Smooth muscle cell of the brain vasculature (primary cell): ENCODE measurements around the gene C1orf35.

Experiments used
- DNase-seq: peaks from one replicate; pipeline ENCODE4 v3.0.0-alpha.2; 2012; ENCODE audit warnings: low read depth, low spot score

Gene C1orf35

DNA sequence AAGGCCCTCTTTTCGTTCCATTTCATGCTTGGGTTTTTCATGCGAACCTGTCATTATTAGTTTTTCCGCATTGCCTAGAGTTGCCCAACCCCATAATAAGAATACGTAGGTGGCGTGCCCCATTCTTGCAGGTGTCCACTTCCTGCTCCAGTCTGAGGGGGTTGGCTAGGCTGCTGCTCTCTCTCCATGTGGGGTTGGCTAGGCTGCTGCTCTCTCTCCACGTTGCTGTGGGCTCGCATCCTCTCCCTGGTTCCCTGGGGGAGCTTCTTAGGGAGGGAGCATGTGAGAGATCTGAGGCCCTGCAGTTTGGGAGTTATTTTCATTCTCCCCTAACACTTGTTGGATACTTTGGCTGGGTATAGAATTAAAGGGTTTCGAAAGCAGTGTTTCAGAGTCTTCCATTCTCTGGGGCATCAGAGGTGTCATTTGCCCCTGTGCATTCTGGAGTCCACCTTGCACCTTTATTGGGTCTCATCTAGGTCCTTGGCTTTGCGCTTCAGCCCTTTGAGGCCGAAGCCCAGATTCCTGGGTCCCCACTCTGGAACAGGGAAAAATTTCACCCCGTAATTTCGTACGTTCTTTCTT, 8.6 kb downstream of the C1orf35 start:
- no peak for DNase-seq

DNA sequence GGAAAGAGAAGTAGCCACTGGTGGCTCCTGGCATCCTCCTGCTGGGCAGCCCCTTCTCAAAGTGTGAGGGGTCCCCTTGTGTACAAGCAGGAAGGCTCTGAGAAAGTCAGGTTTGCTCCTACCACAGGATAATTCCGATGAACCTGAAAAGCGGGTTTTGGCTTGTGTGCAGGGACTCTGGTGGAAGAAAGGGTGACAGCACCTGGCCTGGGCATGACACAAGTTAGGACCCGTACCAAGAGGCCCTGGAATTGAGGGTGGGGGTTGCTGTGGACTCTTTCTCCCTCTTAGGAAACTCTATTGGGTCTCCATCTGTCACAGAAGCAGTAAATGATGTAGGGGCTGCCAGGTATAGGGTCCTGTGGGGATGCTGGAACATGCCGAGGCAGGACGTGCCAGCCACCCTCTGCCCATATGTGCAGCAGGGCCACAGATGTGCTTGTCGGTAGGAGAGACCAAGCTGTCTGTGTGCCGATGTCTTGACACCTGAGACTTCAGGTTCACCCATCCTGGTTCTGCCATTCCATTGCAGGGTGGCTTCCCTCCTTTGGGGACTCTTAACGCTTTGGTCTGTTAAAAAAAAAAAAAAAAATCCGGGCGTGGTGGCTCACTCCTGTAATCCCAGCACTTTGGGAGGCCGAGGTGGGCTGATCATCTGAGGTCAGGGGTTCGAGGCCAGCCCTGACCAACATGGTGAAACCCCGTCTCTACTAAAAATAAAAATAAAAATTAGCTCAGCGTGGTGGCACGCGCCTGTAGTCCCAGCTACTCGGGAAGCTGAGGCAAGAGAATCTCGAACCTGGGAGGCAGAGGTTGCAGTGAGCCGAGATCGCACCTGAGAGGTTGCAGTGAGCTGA, 9.8 kb downstream of the C1orf35 start:
- no peak for DNase-seq

DNA sequence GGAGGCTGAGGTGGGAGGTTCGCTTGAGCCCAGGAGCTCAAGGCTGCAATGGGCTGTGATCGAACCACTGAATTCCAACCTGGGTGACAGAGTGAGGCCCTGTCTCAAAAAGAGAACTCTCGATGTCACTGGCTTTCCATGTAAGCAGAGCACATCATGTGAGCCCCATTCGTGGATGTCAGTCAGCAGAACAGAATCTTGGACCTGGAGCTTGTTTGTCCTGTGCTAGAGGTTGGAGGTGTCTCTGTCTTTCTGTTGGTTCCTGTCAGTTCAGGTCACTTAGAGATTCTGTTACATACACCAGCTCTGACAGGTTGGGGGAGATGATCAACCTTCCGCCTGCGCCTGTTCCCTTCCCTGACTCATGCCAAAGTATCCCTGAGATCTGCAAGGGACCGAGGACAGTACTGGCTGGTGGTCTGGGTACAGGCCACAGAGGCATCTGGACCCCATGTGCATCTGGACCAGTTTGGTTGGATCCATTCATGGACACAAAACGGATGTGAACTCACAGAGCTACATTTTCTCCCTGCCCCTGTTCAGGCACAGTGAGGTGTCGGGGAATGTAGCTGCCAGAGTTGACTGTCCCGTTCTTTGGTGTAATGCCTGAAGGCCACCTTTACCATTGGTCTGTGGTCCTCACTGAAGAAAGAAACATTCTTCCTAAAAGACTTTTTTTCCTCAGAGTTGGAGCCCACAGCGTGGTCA, 10.6 kb downstream of the C1orf35 start:
- DNase-seq: no peak

DNA sequence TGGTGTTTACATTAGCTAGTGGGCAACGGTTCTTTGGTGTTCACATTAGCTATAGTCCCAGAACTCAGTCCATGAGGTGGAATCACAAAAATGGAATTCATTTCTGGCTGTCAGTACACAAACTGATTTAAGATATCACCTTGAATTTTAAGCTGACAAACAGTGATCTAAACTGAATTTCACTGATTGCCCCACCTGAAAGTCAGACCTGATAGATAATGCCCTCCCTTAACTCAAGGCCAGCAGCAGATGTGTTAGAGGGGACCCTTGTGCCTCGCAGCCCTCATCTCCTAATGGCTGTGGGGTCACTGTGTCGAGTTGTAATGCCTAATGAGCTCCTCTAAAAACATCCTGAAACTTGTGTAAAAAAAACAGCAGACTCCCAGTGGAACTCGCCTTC, 12.0 kb downstream of the C1orf35 start:
- DNase-seq: no peak

DNA sequence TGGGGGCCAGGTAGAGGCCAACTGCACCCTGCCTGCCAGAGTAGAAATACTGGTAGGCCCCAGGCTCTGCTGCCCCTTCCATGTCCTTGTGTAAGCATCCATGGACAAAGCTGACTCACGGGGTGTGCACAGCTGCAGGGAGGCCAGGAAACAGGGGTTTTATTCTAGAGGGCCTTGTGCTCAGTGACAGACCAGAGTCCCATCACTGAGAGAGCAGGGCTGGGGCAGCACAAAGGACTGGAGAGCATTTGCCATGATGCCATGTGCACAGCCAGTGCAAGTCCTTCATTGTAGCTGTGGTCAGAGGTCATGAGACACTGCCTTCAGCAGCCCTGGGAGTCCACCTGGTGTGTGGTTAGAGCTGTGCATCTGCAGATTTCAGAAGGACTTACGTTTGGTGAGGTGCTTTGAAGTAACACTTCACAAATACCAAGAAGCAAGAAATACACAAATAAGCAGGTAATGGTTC, 12.5 kb downstream of the C1orf35 start:
- no peak for DNase-seq

DNA sequence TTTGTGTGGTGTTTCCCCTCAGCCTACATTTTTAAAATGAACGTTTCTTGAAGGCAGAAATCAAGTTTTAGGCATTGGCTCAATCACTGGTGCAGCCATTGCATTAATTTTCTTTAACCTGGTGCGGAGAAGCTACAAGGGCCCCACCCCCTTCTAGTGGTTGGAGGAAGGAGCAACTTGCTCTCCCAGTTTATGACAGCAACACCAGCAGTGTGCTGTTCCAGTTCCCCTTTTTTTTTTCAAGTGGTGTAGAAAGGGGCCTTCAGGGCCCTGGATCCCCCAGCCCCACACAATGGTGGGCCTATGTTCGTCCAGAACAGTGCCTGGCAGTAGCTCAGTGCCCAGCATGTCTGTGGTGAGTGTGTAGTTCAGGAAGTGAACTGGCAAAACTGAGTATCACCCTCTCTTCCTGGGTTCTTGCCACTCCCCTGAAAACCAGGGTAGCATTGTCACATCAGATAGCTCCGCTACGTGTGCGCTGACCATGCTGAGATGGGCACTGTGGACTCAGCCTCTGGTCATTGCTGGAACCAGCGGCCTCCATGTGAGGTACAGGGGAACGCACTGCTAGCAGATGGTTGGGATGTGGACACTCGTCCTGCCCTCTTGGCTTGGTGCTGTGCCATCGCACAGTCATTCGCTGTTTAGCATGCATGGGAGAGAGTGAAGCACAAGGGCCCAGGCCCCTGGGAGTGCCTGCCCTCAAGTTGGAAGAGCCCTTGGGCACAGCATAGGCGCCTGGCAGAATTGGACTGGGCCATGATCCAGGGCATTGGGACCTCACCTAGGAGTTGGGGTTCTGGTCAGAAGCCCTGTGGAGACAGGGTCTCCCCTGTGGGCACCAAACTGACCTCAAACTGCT, 13.4 kb downstream of the C1orf35 start:
- no peak for DNase-seq

DNA sequence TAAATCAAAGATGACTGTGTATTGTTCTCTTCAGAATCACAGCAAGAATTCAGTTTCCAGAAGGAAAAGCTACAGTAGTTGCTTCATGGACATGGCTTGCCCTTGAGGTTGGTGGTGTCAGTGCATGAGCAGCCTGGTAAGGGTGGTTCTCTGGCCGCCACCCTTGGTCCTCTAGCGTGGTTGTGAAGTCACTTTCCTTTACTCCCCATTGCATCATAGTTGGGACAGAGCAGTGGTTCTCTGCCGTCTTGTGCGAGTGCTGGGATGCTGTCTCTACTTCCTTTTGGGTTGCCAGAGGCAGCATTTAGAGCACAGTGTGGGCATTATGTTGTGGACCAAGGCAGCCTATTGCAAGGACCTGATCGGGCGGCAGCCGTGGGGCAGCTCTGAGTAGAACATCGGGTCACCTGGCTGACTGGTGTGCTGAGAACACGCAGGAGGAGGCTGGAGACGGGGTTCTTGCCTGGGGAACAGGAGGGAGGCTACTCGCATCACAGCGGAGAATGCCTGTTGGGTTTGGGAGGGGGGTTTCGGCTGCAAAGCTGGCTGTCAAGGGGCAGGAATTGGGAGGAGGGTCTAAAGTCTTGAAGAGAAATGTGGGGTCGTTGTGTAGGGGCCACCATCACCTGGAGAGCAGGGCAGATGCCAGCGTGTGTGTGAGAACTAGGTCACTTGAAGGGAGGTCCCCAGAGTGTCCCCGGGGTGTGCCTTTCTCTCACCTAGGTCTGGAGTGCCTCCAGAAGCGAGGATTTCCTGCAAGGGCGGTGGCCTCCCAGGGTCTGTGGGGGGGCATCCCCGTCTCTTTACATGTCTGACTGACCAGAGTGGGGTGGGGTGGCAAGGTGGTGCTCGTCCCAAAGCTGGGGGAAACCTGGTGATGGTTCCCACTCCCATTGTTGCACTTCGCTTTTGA, 14.3 kb downstream of the C1orf35 start:
- no peak for DNase-seq

DNA sequence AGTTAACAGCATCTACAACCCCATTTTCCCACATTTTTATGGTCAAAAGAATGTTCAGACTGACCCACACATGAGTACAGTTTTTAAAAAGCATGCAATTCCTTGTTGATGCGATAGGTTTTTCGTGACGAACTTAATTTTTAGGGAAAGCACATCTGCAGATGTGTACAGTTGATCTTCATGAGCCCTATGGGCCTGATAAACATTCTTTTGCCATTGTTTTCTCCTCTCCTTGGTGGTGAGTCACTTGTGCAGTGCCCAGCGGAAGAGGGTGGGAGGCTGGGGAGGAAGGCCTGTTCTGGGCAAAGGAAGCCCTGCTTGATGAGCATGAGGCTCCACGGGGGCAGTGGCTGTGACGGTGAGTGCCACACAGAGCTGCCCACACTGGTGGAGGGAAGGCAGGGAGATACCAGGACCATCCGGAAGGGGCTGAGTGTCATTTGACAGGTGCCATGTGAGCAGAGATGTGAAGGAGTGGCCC, 15.3 kb downstream of the C1orf35 start:
- DNase-seq: no peak

DNA sequence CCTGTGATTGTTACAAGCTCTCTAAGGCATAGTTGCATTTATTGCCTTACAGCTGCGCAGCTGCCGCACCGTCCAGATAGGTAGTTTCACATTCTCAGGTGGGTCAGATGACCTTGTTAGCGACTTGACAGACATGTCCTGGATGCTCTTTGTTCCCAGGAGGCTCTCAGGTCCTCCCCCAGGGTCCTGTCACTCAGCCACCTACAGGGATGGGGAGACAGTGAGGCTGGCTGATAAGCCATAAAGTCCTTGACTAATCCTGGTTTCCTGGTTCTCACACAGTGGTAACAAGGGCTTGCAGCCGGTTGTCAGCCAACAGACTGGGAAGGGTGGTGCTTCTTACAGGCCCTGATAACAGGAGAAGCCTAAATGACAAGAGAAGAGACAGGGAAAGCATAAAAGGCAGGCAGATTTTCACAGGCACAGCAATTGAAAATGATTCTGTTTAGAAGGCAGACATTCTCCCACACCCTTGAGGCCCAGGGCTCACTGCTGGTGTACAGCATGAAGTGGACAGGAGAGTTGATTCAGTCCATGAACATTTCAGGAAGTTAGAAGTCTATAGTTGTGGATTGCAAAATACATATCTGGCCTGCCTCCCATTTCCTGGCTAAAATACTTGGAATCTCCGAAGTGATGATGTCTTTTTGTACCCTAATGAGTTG, 17.7 kb downstream of the C1orf35 start:
- no peak for DNase-seq

DNA sequence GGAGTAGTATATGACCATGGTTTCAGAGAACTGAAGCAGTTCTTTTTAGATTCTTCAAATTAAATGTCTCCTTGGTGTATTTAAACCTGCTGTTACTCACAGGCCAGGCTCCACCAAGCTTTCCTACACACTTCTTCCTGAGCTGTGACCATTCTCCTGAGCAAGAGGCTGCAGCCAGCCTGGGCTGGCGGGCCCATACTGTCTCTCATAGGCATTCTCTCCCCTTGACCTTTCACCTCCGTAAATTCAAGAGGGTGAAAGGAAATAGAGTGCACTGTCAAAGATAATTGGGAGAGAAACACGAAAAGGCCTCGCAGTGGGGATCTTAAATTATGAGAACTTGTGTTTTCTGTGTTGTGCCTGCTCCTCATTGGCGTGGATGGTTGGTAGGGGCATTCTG, 18.3 kb downstream of the C1orf35 start:
- DNase-seq: no peak

DNA sequence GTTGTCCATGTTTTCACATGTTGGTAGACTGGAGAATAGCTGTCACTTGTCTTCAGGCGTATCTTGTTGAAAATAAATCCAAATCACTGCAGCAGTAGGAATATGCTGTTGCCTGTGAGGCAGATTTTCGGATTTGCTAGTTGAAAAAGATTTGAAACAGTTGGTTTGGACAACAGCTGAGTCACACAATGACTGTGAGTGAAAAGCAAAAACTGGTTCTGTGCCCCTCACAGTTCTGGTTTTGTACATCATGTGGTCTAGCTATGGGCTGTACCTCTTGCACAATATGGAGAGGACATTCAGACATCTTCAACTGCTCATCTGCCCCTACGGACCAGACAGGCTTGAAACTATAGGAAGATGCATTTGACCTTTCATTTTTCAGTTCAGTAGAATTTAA, 18.8 kb downstream of the C1orf35 start:
- no peak for DNase-seq

DNA sequence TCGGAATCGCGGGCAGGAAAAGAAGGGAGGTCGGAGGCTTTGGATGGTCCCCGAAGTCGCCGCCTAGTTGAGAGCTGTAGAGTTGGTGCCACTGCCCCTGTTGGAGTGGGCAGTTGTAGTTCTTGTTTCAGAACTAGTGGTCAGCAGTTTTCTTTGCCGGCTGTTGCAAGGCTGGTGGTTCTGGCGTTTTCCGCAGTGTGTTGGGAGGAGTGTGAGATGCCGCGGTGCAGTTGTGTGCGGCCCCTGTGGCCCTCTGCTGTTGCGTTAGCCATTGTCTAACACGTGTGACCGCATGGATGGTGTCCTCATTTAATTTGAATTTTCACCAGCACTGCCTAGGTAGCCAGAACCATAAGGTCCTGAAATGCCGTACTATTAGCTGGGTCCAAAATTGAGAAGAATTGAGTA, 19.2 kb downstream of the C1orf35 start:
- DNase-seq: no peak

DNA sequence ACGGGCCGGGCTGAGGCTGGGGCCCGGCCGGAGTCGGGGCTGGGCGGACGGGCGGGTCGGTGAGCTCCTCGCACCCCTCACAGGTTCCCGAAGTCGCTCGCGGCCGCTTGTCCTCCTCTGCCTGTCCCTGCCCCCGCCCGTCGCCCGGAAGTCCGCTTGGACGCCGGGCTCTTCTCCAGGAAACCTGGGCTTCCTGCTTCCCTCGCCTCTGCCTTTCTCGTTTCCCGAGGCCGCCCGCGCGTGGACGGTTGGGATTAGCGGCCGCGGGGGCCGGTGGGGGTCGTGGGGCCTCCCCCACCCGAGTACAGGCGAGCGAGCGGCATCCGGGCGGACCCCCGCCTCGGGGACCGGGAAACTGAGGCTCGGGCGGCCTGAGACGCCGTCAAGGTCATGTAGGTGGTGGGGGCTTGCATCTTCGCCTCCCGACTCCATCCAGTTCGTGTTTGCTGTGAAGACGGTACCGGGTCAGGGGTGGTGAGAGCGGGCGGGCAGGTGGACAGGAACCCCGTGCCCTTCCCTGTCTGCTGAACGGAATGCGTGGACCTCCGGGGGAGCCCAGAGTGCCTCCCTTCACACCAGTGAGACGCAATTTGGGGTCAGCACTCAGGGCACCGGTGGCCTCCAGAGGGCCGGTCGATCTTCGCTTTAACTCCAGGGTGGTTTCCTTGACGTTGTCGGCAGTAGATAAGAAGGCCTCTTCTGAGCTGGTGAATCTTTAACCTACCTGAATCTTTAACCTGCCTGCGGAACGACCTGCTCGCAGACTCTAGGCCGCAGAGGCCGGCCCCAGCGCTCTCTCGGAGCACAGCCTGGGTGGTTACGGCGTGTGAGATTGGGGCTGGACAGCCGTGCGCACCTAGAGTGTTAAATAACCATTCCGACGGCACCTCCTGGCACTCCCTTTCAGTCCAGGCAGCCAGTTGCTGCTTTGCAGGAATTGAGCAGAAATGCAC, 19.9 kb downstream of the C1orf35 start:
- no peak for DNase-seq

DNA sequence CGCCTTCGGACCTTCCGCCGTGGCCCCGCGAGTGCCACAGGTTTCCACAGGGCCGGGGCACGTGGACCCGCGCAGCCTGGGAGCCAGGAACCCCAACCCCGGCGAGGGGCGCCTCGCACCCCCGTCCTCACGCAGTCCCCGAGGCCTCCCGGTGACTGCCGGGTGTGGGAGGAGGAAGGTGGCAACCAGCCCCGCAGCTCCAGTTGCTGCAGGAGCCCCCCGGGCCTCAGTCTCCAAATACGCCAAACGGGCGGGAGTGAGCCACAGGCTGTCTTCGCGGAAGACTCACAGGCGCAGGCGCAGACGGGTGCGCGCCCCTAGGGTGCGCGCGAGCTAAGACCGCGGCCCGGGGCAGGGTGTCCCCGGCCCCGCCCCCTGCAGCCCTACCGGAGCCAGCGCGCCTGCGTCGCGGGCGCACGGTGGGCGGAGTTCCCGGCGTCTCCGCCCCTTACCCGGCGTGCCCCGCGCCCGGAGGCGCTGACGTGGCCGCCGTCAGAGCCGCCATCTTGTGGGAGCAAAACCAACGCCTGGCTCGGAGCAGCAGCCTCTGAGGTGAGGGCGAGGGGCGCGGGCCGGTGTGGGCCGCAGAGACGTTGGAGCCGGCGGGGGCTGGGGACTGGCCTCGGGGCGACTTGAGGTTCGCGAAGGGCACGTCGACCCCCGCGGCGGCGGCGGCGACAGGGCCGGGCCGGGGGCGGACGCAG, 20.8 kb downstream of the C1orf35 start, which contains the start of gene ARF1:
Gene ARF1 (plus strand): TSS at position 495 of the 704 bp plus-strand sequence. CDS start 14,407 bp downstream, outside the sequence.
- DNase-seq: peak; percentile 88

DNA sequence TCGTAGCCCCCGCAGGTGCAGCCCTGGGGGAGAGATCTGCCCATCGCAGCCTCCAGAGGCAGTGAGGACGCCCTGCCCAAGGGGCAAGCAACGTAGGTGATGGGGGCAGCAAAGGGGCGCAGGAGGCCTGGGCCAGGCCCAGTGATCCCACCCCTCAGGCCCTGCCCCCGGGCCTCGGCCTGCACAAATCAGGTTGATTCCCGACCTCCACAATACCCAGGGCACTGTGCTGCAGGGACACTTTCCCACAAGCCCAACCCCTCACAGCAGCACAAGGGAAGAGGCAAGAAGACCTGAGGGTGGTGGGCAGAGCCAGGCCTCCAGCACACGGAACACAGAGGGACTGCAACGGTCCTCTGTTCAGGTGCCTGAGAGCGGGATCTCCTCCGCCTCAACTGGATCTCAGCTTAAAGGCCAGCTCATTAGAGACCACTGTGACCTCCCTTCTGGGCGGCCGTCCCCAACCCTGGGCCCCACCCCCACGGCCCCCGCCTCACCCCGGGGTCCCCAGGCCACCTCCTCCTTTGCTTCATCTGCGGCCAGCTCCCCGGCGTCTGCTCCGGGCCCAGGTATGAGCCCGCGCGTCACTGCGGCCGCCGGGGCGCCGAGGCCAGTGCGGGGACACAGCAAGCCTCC, 21.4 kb downstream of the C1orf35 start:
- DNase-seq: no peak

DNA sequence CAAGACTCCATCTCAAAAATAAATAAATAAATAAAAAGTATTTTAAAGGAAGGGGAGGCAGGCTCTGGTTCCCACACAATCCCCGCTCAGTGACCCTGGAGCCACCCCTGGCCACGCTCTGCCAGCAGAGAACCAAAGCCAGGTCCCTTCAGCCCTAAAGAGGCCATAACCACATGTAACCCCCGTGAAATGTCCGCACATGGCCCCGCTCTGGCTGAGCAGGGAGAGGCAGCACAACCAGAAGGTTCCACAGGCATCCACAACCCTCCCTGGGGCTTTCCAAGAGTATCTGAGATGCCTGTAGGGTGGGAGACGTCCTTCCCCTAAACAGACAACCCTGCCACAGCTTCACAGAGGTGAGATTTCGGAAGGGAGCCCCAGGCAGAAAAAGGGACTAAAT, 22.0 kb downstream of the C1orf35 start:
- no peak for DNase-seq

DNA sequence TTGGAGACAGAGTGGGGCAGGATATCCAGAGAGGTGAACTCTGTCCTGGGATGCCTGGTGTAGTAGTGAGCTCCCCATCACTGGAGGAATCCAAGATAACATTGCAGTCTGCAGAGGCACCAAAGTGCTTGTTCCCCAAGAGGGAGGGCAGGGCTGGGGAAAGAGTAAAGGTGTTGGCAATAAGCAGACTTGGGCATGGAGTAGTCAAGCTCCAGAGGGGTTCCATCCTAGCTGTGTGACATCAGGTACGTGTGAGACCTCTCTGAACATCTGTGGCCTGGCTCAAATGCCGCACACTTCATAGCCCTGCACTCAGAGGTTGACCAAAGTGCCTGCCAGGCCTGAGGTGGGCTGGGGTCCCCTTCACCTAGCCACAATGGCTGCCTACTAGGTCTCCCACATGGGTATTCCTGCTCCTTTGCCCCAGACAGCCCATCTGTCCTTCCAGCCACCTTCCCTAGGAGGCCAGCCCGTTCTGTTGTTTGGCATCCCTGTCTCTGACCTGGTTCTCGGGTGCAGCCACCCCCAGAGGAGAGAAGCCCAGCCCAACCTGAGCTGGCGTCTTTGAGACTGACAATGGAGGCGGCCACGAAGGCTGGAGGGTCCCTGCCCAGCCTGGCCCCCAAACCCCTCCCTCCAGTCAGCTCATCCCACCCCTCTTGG, 23.4 kb downstream of the C1orf35 start:
- no peak for DNase-seq
